ENCODE measurements around the gene AMTN.

Gene AMTN

DNA sequence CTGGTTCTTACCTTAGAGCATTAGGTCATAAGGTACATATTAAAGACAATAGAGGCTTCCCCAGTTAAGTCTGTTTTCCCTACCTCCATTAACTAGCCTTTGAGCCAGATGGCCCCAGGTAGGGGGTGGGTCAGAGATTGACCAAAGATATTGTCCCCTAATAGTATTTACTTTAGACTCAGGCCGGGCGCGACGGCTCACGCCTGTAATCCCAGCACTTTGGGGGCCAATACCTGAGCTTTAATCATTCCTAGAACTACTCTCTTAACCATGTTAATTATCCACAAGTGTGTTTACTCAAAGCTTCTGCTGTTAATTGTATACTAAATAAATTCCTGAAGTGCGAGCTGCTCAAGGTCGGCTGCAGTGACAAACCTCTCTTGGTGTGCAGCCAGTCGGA lies 45.7 kb downstream of the AMTN start:
- no peak for DNase-seq

GRCh38 chr4:70570796-70571195 lies 52.4 kb downstream of the AMTN start:
- DNase-seq, result no peak

- no peak for DNase-seq
These were observed 53.4 kb downstream of the AMTN start for GRCh38 chr4:70571772-70572171.

- no peak for DNase-seq
These were observed 57.6 kb downstream of the AMTN start for GRCh38 chr4:70575964-70576363.

DNA sequence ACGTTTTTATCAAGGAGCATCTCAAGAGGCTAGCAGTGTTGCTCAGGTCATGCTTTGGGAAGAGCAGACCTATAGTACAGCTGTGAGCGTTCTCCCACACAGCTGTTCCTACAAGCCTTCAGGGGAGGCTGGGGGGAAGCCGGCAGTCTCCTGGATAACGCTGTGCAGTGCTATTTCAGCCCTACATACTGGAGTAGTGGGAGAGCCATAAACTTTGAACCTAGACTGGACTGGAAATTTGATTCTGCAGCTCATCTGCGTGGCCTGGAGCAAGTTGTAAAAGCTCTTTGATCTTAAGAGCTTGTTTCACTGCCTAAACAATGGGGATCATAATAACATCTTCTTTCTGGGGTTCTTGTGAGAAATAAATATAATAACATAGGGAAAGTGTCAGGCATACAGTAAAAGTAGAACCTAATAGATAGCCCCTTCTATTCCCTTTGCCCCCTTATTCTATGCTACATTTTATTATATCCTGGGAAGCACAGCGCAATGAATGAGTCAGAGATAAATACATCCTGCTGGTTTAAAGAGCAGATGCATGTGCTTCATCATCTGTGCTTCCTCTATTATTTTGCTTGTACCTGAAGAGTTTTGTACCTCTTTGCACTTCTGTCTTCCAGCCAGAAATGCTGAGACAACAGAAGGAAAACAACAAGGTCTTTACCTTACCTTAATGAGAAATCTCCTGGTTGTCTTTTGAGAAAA lies 59.0 kb downstream of the AMTN start:
- no peak for DNase-seq

DNA sequence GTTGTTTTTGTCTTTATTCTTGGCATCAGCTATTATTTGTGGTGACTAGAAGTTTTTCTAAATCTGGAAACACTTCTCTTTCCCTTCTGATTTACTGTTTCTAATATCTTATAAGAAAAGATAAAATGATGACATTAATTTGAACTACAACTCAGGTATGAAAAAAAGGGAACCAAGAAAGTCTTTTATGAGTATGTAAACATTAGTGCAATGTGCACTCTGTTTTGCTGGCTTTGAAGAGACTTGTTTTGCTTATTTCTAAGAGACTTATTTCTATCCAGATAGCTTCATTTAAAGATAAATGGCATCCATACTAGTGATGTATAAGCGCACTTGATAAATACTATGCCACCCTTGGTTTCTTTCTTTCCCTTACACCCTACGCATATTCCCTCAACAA lies 63.6 kb downstream of the AMTN start:
- DNase-seq, result no peak
